Ishikawa (cell line): ENCODE results near the gene DOCK3.

ENCODE experiments used
- EP300 ChIP-seq: IDR thresholded peaks from 2 replicates; pipeline ENCODE4 v1.6.1; 2012; ENCODE audit warnings: borderline replicate concordance
- FOXM1 ChIP-seq: IDR thresholded peaks from 2 replicates; pipeline ENCODE4 v1.6.1; 2012; ENCODE audit warnings: low read depth, borderline replicate concordance
- NFIC ChIP-seq: IDR thresholded peaks from 2 replicates; pipeline ENCODE4 v1.6.1; 2012
- TAF1 ChIP-seq: IDR thresholded peaks from 2 replicates; pipeline ENCODE4 v1.6.1; 2012; ENCODE audit warnings: low read depth, mild to moderate bottlenecking
- USF1 ChIP-seq: IDR thresholded peaks from 2 replicates; pipeline ENCODE4 v1.6.1; 2012
- ZBTB7A ChIP-seq: IDR thresholded peaks from 2 replicates; pipeline ENCODE4 v1.6.1; 2012; ENCODE audit warnings: low read depth

- TF ChIP-seq FOXM1 (no peak), TAF1 (no peak), EP300 (no peak), USF1 (no peak), NFIC (no peak), ZBTB7A (no peak)
Observed at GRCh38 chr3:50811893-50812292, 137.2 kb downstream of the DOCK3 start.
